Stomach (tissue), 9 donors: ENCODE results near the gene RSBN1. TPM values are rescaled to one million over a fixed set of nuclear protein-coding genes. Genes with fewer than 3 reads are reported as not detected.
A peak's percentile ranks its signal among the peaks of the same experiment; 100 is the strongest.

ENCODE experiments used
- DNase-seq, 2 donors: peaks; one replicate each; pipeline versions ENCODE4 v3.0.0 to v3.0.0-alpha.2; 2013 to 2019
- H3K27ac ChIP-seq, 5 donors: fragments of 200-600 bp in 4 of 5; sonication (generic) in 4 of 5; one replicate each; pipeline ENCODE4 v1.5.1; 2013 to 2019; ENCODE audit warnings: mild to moderate bottlenecking in 1 of 5, moderate library complexity in 1 of 5
- H3K27me3 ChIP-seq, 3 donors: fragments of 200-600 bp; sonication (generic); one replicate each; pipeline ENCODE4 v1.5.1; 2017 to 2019; ENCODE audit warnings: mixed run types in 1 of 3
- H3K36me3 ChIP-seq, 4 donors: fragments of 200-600 bp; sonication (generic); 1 replicate in 3 of 4; 2 replicates in 1 of 4; pipeline ENCODE4 v1.5.1; 2016 to 2019
- H3K4me1 ChIP-seq, 4 donors: fragments of 200-600 bp; sonication (generic); one replicate each; pipeline ENCODE4 v1.5.1; 2016 to 2019
- H3K4me3 ChIP-seq, 4 donors: fragments of 200-600 bp; sonication (generic) in 3 of 4; one replicate each; pipeline ENCODE4 v1.5.1; 2016 to 2019; ENCODE audit warnings: mild to moderate bottlenecking in 1 of 4
- H3K9me3 ChIP-seq, 4 donors: fragments of 200-600 bp; sonication (generic); one replicate each; pipeline ENCODE4 v1.5.1; 2016 to 2019
- EP300 ChIP-seq: sonication (generic); formaldehyde crosslinking; IDR thresholded peaks from one replicate; pipeline ENCODE4 v1.6.1; 2017; ENCODE audit warnings: antibody characterized with exemption
- POLR2A ChIP-seq, 4 donors: fragments of 450-650 bp; IDR thresholded peaks; one replicate each; pipeline ENCODE4 v1.6.1; 2016; ENCODE audit warnings: antibody characterized with exemption in 4 of 4, control low read depth in 2 of 4, mild to moderate bottlenecking in 1 of 4, moderate library complexity in 1 of 4
- POLR2AphosphoS5 ChIP-seq, 3 donors: sonication (generic); formaldehyde crosslinking; IDR thresholded peaks; one replicate each; pipeline ENCODE4 v1.6.1; 2016; ENCODE audit warnings: antibody characterized with exemption in 3 of 3
- WGBS, 5 donors: extraction: QIAGEN DNeasy Blood & Tissue Kit in 3 of 5; methylation state at CpG; one replicate each; pipeline versions ENCODE4 v1.1.5 to v1.1.7; 2013 to 2018; 5-methylcytosine and 5-hydroxymethylcytosine counted together
- intact Hi-C: fragments of 100-400 bp; cut with DNase I; formaldehyde crosslinking; loops from one replicate; pipeline ENCODE4 v1.15.1; 2023; ENCODE audit warnings: low total_unique reads
- polyA plus RNA-seq, 3 donors: library from polyadenylated mRNA; stranded (reverse); fragments of 200-250 nt; gene quantifications; one replicate each; pipeline ENCODE4 v1.2.3, GENCODE V29; 2013
- total RNA-seq, 5 donors: library from RNA; depleted of rRNA; stranded (reverse); fragments of >200 nt; gene quantifications; one replicate each; pipeline versions ENCODE4 v1.1.0 to v1.2.3, GENCODE V29; 2014 to 2016
- TF ChIP-seq, protein P1 (sequence below), 7 experiments: fragments of 450-650 bp in 4 of 7; fragments of 200-600 bp in 3 of 7; sonication (generic) in 3 of 7; IDR thresholded peaks; one replicate each; pipeline ENCODE4 v1.5.1; 2016 to 2019; ENCODE audit warnings: antibody characterized with exemption in 7 of 7, control low read depth in 2 of 7, mild to moderate bottlenecking in 1 of 7
- donor health status: healthy with polysubstance abuse.
- donor health status: Bipolar disorder and iron deficiency.
- donor health status: healthy.

RSBN1 gene
- total and polyA plus RNA-seq, 8 donors = 2.8 to 58.9 (median 12.6) TPM

DNA sequence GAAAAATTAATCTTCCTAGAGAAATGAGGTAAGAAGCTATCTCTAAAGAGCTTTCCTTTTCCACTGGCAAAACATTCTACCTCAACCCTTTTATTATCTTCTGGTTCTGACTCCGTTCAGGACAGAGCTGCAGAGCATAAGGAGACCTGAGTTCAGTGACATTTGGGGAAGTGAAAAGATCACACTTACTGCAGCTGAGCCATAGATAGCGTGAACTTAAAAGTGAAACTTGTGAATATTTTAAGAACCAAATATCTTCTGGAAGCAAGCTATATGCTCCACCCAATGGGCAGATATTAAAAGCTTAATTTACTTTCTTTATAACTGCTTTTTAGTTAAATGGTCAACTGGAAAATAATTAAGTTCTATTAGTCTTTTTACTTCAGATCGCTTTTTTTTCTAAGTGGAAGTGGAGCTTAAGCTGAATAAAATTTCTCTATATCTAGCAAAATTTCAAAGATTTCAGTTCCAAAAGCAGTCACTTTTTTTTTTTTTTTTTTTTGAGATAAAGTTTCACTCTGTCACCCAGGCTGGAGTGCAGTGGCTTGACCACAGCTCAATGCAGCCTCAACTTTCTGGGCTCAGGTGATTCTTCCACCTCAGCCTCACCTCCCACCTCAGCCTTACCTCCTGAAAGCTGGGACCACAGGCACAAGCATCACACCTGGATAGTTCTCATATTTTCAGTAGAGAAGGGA, 47.4 kb upstream of the RSBN1 start:
- TF ChIP-seq EP300 (no peak), POLR2A (IDR thresholded peaks at IDR 0.05) (no peak), POLR2AphosphoS5 (IDR thresholded peaks at IDR 0.05) (no peak)
- TF ChIP-seq, protein P1, sequence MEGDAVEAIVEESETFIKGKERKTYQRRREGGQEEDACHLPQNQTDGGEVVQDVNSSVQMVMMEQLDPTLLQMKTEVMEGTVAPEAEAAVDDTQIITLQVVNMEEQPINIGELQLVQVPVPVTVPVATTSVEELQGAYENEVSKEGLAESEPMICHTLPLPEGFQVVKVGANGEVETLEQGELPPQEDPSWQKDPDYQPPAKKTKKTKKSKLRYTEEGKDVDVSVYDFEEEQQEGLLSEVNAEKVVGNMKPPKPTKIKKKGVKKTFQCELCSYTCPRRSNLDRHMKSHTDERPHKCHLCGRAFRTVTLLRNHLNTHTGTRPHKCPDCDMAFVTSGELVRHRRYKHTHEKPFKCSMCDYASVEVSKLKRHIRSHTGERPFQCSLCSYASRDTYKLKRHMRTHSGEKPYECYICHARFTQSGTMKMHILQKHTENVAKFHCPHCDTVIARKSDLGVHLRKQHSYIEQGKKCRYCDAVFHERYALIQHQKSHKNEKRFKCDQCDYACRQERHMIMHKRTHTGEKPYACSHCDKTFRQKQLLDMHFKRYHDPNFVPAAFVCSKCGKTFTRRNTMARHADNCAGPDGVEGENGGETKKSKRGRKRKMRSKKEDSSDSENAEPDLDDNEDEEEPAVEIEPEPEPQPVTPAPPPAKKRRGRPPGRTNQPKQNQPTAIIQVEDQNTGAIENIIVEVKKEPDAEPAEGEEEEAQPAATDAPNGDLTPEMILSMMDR (IDR thresholded peaks at IDR 0.05) = no peak
- Histone ChIP-seq H3K4me3 (no peak overlapping the region), H3K36me3 (no peaks in the 10 kb centered on the region), H3K27ac (no peak overlapping the region), H3K27me3 (no peaks in the 10 kb centered on the region), H3K9me3 (no peaks in the 10 kb centered on the region), H3K4me1 (peaks cover 0 to 28% (median 0%) of the 10 kb centered on the region in 4 donors)
- 60 to 73% (median 64%) methylated on average over 3 of the region's 3 CpGs for WGBS, 5 donors
- DNase-seq = peak in 1 of 2 donors; percentile 17
- intact Hi-C loops = no loop called here

- Histone ChIP-seq H3K27me3 (no peaks in the 10 kb centered on the region), H3K4me1 (peaks cover 0 to 28% (median 0%) of the 10 kb centered on the region in 4 donors), H3K27ac (no peak overlapping the region), H3K9me3 (no peaks in the 10 kb centered on the region), H3K4me3 (no peak overlapping the region), H3K36me3 (peaks cover 0 to 4% (median 0%) of the 10 kb centered on the region in 4 donors)
- intact Hi-C loops = no loop called here
- TF ChIP-seq POLR2AphosphoS5 (IDR thresholded peaks at IDR 0.05) = no peak
- TF ChIP-seq EP300 = no peak
- TF ChIP-seq POLR2A (IDR thresholded peaks at IDR 0.05) = no peak
- TF ChIP-seq, protein P1 (IDR thresholded peaks at IDR 0.05) = no peak
- DNase-seq = no peak
- WGBS, 5 donors = 67 to 84% (median 78%) methylated on average over 1 of the region's 1 CpG
Measured at GRCh38 chr1:113858982-113859381, 46.7 kb upstream of the RSBN1 start.

DNA sequence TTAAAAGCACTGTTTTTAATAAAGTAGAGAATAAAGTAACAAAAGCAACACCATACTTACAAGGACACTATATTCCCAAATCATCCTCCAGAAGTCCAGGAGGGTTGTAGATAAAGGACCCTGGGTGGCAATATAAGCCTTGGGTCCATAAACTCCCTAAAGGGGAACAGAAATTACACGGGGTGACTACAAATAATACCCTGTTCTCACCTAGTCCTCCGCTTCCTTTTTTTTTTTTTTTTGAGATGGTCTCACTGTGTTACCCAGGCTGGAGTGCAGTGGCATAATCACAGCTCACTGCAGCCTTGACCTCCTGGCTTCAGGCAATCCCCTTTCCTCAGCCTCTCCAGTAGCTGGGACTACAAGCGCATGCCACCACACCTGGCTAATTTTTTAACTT, 46.1 kb upstream of the RSBN1 start:
- Histone ChIP-seq H3K27me3 (no peaks in the 10 kb centered on the region), H3K4me1 (peaks cover 0 to 28% (median 0%) of the 10 kb centered on the region in 4 donors), H3K27ac (no peak overlapping the region), H3K36me3 (peaks cover 0 to 5% (median 0%) of the 10 kb centered on the region in 4 donors), H3K4me3 (no peak overlapping the region), H3K9me3 (no peaks in the 10 kb centered on the region)
- 82 to 93% (median 85%) methylated on average over 3 of the region's 3 CpGs for WGBS, 5 donors
- TF ChIP-seq EP300 (no peak), POLR2A (IDR thresholded peaks at IDR 0.05) (no peak), POLR2AphosphoS5 (IDR thresholded peaks at IDR 0.05) (no peak)
- TF ChIP-seq, protein P1 (IDR thresholded peaks at IDR 0.05) = no peak
- intact Hi-C loops = no loop called here
- no peak for DNase-seq

GRCh38 chr1:113857776-113858175, 45.5 kb upstream of the RSBN1 start:
- TF ChIP-seq EP300 (no peak), POLR2AphosphoS5 (IDR thresholded peaks at IDR 0.05) (no peak), POLR2A (IDR thresholded peaks at IDR 0.05) (no peak)
- TF ChIP-seq, protein P1 (IDR thresholded peaks at IDR 0.05) = no peak
- Histone ChIP-seq H3K4me3 (no peak overlapping the region), H3K4me1 (peaks cover 0 to 28% (median 0%) of the 10 kb centered on the region in 4 donors), H3K27me3 (no peaks in the 10 kb centered on the region), H3K9me3 (no peaks in the 10 kb centered on the region), H3K27ac (no peak overlapping the region), H3K36me3 (peaks cover 0 to 5% (median 0%) of the 10 kb centered on the region in 4 donors)
- 75 to 87% (median 81%) methylated on average over 3 of the region's 3 CpGs for WGBS, 5 donors
- intact Hi-C loops = no loop called here
- no peak for DNase-seq
